ENCODE results near the gene EFNA2.
A peak's percentile ranks its signal among the peaks of the same experiment; 100 is the strongest.
"Not testable (repeated sequence)": the region's sequence is repeated elsewhere in the genome, so short reads cannot be mapped to it uniquely, and the experiment has no call there.

The EFNA2 gene

GRCh38 chr19:1285737-1286360, at the start of gene EFNA2:
EFNA2 (plus strand) TSS chr19:1285873; CDS start chr19:1286169, 296 bp downstream.
- no peak for DNase-seq

DNA sequence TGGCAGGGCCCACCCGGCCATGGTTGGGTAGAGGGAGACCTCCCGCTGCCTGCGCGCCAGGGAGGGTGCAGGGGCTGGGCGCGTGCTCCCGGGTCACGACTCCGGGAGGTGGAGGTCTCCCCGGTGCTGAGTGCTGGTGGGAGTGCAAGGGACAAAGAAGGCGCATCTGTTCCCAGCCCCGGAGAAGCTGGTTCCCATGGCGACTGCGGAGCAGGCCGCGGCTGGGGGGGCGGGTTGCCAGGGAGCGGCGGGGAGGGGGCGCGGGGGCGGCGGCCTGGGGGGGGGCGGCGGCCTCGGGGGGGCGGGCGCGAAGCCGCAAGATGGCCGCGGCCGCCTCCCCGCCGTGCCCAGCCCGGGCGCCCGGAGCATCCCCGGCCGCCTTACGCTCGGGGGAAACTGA, 49.1 kb upstream of the EFNA2 start:
- no peak for DNase-seq

GRCh38 chr19:1237027-1237659, 48.5 kb upstream of the EFNA2 start:
- no peak for DNase-seq

DNA sequence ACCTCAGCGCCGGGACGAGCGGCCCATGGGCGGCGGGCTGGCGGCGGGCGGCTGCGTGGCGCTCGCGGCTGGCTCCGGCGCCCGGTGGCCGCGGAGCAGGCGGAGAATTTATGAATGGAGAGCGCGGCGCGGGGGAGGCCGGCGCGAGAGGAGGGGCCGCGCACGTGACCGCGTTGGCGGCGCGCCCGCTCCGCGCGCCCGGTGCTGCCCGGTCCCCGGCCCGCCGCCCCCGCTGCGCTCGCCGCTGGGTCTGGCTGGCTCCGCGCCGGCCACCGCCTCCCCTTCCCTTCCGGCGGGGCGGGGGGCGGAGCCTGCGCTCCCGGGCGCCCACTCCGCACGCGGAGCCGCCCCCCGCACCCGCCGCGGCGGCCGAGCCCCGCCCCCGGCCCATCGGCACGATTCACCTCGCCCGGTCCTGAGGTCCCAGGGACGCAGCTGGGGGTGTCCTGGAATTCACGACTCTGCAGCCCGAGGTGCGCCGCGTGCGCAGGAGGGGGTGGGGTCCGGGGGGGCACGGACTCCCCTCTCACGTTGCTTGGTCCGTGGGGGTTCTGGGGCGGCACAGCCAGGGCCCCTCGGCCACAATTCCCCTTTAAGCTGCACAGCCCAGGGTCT, 47.8 kb upstream of the EFNA2 start, which contains the start of gene CBARP:
Gene CBARP, minus strand, starts transcription at position 252 of the 615 bp plus-strand sequence. CDS start 1,905 bp downstream, outside the sequence.
- DNase-seq = no peak

DNA sequence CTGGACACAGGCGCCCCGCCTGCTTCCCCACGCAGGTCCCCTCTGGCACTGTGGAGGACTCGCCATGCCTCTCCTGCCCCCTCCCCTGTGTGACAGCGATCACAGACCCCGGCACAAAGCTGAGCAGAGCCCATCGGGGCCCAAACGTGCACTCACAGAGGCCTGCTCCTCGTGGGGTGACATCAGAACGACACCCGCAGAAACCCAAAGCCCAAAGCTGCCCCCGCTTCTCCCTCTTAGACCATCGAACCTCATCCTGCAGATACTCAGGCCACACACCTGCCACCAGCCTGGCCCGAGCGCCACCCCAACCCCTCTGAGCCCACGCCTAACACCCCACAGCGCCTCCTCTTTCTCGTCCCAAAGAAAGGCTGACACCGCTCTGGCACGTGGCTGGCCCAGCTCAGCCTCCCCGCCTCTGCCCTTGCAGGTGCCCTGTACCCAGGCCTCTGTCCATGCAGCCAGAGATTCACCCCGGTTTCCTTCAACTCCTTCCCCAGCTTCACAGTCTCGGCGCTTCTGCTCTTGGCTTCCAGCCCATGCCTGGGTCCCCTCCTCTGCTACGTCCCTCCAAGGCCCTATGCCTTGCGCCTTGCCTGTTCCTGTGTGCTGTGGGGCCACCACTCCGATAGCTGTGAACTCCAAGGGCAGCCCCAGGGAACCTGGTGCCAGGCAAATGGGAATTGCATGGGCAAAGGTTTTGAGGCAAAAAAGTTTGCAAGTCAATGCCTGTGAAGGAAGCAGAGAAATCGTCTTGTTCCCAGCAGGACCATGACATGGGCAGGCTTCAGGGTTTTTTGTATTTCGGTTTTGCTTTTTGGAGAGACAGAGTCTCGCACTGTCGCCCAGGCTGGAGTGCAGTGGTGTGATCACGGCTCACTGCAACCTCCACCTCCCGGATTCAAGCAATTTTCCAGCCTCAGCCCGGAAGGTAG, 47.0 kb upstream of the EFNA2 start:
- no peak for DNase-seq

DNA sequence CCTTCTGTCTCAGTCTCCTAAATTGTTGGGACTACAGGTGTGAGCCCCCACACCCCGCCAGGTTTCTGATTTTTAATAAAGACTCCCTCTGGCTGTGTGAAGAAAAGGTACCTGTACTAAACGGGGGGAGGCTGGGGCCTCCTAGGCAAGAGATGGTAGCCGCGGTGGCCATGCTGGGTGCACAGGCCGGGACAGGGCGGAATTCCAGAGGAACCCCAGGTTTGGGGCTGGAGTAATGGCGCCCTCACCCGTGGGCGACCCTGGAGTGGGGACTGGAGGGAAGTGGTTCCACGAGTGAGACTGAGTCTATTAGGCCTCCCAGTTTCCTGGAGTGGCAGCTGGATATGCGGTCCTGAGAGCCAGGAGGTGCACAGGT, 46.3 kb upstream of the EFNA2 start:
- DNase-seq = no peak

DNA sequence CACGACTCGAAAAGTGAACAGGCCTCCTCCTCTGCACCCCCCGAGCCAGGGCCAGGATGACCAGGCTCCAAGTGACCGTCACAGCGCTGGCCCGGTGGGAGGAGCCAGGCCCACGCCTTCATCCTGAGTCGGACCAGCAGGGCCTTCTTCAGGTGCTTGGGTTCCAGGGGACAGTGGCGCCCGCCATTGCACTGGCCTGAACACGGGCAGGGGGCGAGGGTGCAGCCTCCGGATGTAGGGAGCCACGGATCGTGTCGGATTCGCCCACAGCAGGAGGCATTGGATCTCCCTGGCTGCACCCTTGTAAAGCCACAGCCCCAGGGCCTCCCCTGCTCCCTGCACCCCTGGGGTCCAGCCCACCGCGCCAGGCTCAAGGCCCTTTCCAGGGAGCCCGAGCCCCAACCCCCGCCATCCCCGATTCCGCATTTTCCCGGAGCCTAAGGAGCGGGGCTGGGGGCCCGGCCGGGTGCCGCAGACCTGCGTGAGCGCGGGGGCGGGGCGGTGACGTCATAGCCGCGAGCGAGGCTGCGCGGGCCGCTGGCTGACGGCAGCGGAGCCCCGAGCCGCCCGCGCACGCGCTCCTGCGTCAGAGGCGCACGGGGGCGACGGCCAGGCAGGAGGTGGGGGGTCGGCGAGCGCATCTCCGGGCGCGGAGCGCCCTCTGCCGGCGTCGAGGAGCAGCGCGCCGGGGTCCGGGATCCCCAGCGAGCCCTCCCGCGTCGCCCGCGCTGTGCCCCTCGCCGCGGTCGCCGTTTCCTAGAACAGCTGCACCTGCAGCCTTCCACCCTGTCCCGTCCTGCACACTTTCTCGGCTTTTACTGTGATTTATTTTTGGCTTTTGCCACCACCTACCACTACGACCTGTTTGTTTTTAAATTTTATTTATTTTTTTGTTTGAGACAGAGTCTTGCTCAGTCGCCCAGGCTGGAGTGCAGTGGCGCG, 45.6 kb upstream of the EFNA2 start:
- peak; percentile 91 for DNase-seq

DNA sequence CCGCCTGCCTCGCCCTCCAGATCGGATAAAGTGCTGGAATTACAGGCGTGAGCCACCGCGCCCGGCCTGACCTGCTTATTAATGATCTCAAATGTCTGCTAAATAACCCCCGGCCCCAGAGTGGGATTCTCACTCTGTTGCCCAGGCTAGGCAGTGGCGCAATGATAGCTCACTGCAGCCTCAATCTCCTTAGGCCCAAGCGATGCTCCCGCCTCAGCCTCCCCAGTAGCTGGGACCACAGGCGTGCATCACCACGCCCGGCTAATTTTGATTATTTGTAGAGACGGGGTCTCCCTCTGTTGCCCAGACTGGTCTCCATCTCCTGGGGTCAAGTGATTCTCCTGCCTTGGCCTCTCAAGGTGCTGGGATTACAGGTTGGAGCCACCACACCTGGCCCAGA, 44.7 kb upstream of the EFNA2 start:
- no peak for DNase-seq

DNA sequence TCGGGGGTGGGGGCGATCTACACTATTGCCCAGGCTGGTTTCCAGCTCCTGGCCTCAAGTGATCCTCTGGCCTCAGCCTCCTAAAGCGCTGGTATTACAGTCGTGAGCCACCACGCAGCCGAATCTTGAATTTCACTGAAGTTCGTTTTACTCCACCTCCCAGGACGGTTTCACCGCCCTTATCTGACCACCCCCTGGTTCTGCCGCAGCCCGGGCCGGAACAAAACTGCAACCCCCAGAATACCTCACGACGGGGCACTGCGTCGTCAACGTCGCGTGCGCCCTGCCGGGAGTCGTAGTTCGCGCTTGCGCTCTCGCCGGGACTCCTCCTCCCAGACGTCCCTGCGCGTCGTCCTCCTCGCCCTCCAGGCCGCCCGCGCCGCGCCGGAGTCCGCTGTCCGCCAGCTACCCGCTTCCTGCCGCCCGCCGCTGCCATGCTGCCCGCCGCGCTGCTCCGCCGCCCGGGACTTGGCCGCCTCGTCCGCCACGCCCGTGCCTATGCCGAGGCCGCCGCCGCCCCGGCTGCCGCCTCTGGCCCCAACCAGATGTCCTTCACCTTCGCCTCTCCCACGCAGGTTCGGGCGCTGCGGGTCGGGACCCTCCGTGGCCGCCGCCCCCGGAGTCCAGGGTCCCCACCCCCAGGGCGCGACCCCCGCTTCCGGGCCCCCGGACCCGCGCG, 44.1 kb upstream of the EFNA2 start, which contains the start of gene ATP5F1D:
Gene ATP5F1D, plus strand, starts transcription at position 335 of the 679 bp plus-strand sequence. Its CDS starts 100 bp downstream, at position 435.
- peak; percentile 92 for DNase-seq

DNA sequence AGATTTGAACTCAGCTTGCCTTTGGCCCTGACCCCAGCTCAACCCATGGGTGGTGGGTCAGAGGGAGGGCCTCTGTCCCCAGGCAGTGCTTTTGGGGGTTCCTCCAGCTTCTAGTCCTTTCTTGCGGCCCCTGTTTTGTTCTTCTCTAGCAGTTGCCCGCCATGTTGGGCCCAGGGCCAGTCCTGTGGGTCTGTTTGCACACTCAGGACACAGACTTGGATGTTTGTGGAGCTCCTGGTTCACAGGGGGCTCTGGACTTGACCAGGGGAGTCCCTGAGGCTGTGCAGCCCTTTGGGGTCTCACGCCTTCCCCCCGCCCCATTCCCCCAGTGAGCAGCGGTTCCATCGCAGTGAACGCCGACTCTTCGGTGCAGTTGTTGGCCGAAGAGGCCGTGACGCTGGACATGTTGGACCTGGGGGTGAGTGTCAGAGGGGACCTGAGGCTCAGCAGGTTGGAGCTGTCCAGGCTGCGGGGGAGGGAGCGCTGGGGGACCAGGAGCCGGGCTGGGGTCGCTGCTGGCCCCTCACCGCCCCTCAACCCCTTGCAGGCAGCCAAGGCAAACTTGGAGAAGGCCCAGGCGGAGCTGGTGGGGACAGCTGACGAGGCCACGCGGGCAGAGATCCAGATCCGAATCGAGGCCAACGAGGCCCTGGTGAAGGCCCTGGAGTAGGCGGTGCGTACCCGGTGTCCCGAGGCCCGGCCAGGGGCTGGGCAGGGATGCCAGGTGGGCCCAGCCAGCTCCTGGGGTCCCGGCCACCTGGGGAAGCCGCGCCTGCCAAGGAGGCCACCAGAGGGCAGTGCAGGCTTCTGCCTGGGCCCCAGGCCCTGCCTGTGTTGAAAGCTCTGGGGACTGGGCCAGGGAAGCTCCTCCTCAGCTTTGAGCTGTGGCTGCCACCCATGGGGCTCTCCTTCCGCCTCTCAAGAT, 41.6 kb upstream of the EFNA2 start:
- DNase-seq = peak; percentile 85

- DNase-seq = no peak
These were observed 40.8 kb upstream of the EFNA2 start for GRCh38 chr19:1244693-1245451.

- no peak for DNase-seq
These were observed 40.0 kb upstream of the EFNA2 start for GRCh38 chr19:1245494-1246264.

GRCh38 chr19:1246265-1247087, 39.2 kb upstream of the EFNA2 start:
- not testable (repeated sequence) for DNase-seq

GRCh38 chr19:1247748-1248138, 37.9 kb upstream of the EFNA2 start:
- no peak for DNase-seq

DNA sequence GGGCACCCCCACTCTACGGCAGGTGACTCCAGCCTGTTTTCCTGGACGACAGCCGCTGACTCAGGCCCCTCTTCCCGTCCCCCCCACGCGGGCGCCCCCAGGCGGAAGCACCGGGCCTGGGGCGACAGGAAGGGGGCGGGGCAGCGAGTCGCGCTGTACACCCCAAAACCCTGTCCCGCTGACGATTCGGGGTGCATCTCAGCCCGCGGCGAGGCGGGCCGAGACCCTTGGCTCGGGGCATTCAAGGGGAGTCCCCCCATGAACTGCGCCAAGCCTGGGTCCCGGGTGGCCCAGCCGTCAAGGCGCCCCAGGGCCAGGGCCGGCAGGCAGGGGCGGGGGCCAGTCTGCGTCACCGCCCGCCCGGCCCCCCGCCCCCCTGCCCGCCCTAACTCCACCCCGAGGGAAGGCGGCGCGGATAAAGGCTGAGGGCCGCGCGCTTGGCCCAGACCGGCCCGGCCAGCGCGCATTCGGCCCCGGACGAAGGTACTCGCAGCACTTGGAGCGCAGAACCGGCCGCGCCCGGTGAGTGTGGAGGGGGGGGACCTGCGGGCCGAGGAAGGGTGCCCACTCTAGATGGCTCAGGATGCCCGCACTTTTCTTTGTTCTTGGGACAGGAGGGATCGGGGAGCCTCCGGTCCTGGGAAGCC, 37.4 kb upstream of the EFNA2 start, which contains the start of gene MIDN:
Gene MIDN, plus strand, starts transcription at position 445 of the 647 bp plus-strand sequence. CDS start 1,714 bp downstream, outside the sequence.
- DNase-seq = peak; percentile 59

GRCh38 chr19:1248786-1249297, 36.8 kb upstream of the EFNA2 start:
- DNase-seq = peak; percentile 81

Data from stimulated activated CD4-positive, alpha-beta T cell treated with anti-CD3 and anti-CD28 coated beads, Interleukin-4, amount 100 ng/mL, for 24 hours (primary cell).